SK-MEL-5 (cell line): Measurements from ENCODE around the gene RNF11. TPM values are rescaled to one million over a fixed set of nuclear protein-coding genes. Genes with fewer than 3 reads are reported as not detected.
"Not testable (repeated sequence)": the region's sequence is repeated elsewhere in the genome, so short reads cannot be mapped to it uniquely, and the experiment has no call there.

ENCODE experiments used
- DNase-seq: peaks from one replicate; pipeline ENCODE4 v3.0.0-alpha.2; 2016; ENCODE audit warnings: low read depth, low spot score
- in situ Hi-C: cut with HindIII; loops from 2 replicates; pipeline ENCODE4 v1.10.0; 2016; ENCODE audit warnings: low sequenced_read_pairs, high pct_unique_total_duplicates, low pct_unique_long_range_greater_than_20kb
- total RNA-seq: library from RNA; depleted of rRNA; stranded (reverse); fragments of >200 nt; shearing (Covaris generic); gene quantifications from 2 replicates; pipeline ENCODE4 v1.2.3, GENCODE V29; 2014

RNF11 gene
- total RNA-seq, 1 experiment from 2014 or later = 103 TPM

GRCh38 chr1:51247499-51247898 lies 11.4 kb downstream of the RNF11 start:
- no peak for DNase-seq
- in situ Hi-C loops = no loop called here

- DNase-seq = no peak
- in situ Hi-C loops = no loop called here
These were observed 13.4 kb downstream of the RNF11 start for GRCh38 chr1:51249445-51249844.

DNA sequence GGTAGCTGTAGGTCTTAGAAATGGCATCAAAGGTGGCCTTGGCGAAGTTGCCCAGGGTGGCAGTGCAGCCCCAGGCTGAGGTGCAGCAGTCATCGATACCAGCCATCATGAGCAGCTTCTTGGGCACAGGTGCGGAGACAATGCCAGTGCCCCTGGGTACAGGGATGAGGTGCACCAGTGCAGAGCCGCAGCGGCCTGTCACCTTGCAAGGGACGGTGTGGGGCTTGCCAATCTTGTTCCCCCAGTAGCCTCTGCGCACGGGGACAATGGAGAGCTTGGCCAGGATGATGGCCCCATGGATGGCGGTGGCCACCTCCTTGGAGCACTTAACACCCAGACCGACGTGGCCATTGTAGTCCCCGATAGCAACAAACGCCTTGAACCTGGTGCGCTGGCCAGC lies 14.7 kb downstream of the RNF11 start:
- DNase-seq, in situ Hi-C loops: not testable (repeated sequence)

- in situ Hi-C loops, DNase-seq: not testable (repeated sequence)
These were observed 15.1 kb downstream of the RNF11 start for GRCh38 chr1:51251165-51251564.

- no peak for DNase-seq
- in situ Hi-C loops = no loop called here
These were observed 16.3 kb downstream of the RNF11 start for GRCh38 chr1:51252366-51252765.

- in situ Hi-C loops = no loop called here
- no peak for DNase-seq
These were observed 17.6 kb downstream of the RNF11 start for GRCh38 chr1:51253691-51254090.

GRCh38 chr1:51255331-51255730 lies 19.3 kb downstream of the RNF11 start:
- DNase-seq = no peak
- in situ Hi-C loops = no loop called here

- in situ Hi-C loops = no loop called here
- no peak for DNase-seq
These were observed 27.2 kb downstream of the RNF11 start for GRCh38 chr1:51263147-51263877.

- in situ Hi-C loops = no loop called here
- no peak for DNase-seq
These were observed 28.4 kb downstream of the RNF11 start for GRCh38 chr1:51264451-51264850.

- in situ Hi-C loops = no loop called here
- no peak for DNase-seq
These were observed 29.5 kb downstream of the RNF11 start for GRCh38 chr1:51265618-51266017.

GRCh38 chr1:51266181-51266580 lies 30.1 kb downstream of the RNF11 start:
- in situ Hi-C loops = no loop called here
- no peak for DNase-seq

DNA sequence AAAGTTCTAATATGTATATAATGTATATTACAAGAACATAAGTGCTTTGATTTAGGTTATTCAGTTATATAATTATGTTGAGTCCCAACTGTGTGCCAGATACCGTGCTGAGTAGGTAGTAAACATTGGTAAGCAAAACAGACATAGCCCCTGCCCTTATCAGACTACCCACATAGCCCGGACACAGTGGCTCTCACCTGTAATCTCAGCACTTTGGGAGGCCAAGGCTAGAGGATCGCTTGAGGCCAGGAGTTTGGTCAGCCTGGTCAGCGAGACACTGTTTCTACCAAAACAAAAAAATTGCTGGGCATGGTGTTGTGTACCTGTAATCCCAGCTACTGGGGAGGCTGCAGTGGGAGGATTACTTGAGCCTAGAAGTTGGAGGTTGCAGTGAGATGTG lies 30.7 kb downstream of the RNF11 start:
- DNase-seq = no peak

GRCh38 chr1:51268634-51269033 lies 32.6 kb downstream of the RNF11 start:
- no peak for DNase-seq
- in situ Hi-C loops = no loop called here

More for the DNA sequence above, 30.7 kb downstream of the RNF11 start:
- in situ Hi-C loops = no loop called here

GRCh38 chr1:51270751-51271150 lies 34.7 kb downstream of the RNF11 start:
- DNase-seq = no peak
- in situ Hi-C loops = no loop called here

GRCh38 chr1:51272916-51273315 lies 36.8 kb downstream of the RNF11 start:
- in situ Hi-C loops = no loop called here
- no peak for DNase-seq

- no peak for DNase-seq
- in situ Hi-C loops = no loop called here
These were observed 38.6 kb downstream of the RNF11 start for GRCh38 chr1:51274676-51275075.

DNA sequence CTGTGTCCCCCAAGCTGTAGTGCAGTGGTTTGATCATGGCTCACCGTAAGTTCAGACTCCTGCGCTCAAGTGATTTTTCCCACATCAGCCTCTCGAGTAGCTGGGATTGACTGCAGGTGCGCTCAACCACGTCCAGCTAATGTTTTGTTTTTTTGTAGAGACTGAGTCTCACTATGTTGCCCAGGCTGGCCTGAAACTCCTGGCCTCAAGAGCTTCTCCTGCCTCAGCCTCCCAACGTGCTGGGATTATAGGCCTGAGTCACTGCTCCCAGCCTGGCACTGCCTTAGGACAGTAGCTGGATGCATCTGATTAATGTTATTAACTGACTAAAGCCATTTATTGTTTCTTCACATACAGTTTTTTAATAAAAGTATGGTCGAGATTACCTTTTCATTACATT lies 40.2 kb downstream of the RNF11 start:
- DNase-seq = no peak
- in situ Hi-C loops = no loop called here

DNA sequence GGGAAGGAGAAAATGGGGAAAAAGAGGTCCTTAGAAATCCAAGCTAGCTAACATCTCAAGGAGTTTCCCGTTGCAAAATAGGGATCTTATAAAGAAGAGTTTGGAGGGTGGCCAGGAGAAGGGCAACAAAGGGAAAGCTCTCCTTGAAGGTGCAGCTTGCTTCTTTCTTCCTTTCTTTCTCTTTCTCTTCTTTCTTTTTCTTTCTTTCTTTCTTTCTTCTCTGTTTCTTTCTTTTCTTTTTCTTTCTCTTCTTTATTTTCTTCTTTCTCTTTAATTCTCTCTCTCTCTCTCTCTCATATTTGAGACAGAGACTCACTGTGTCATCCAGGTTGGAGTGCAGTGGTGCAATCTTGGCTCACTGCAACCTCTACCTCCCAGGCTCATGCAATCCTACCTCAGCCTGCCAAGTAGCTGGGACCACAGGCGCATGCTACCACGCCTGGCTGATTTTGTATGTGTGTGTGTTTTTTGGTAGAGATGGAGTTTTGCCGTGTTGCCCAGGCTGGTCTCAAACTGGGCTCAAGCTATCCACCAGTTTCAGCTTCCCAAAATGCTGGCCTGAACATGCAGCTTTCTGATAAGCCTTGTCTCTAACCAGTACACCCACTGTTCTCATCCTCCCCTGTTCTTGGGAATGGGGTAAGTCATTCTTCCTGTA lies 44.4 kb downstream of the RNF11 start:
- no peak for DNase-seq
- in situ Hi-C loops = no loop called here

DNA sequence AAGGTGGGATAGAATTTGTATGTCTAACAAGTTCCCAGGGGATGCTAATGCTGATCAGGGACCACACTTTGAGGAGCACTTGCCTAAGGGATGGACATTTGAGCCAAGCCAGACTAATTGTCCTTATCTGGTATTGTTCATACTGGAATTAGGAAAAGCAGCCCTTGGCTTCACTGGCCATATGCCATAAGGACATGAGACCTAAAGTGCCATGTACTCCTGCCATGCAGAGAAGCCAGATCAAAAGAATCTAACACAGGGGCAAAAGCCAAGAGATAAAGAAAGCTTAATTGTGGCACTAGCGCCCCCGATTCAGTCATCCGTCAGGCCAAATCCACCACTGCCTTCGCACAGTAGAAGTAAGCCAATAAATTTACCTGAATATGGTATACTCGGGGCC lies 45.7 kb downstream of the RNF11 start:
- in situ Hi-C loops = no loop called here
- no peak for DNase-seq
